Fibroblast of lung (primary cell): ENCODE measurements around the gene DPM2. TPM values are rescaled to one million over a fixed set of nuclear protein-coding genes. Genes with fewer than 3 reads are reported as not detected.

Experiments used
- DNase-seq, 2 donors: peaks; one replicate each; pipeline versions ENCODE4 v3.0.0 to v3.0.0-alpha.2; 2010; ENCODE audit warnings: low read depth in 2 of 2
- H2AFZ ChIP-seq: 2 replicates; pipeline ENCODE4 v1.5.1; 2012; ENCODE audit warnings: low read length, control low read depth, inconsistent platforms
- H3K27ac ChIP-seq: 2 replicates; pipeline ENCODE4 v1.5.1; 2011; ENCODE audit warnings: low read length, control low read depth; ENCODE audit not compliant: insufficient read depth
- H3K27me3 ChIP-seq: 2 replicates; pipeline ENCODE4 v1.5.1; 2011; ENCODE audit warnings: mild to moderate bottlenecking, low read length; ENCODE audit not compliant: control insufficient read depth, insufficient read depth
- H3K36me3 ChIP-seq: 2 replicates; pipeline ENCODE4 v1.5.1; 2011; ENCODE audit warnings: low read length; ENCODE audit not compliant: control insufficient read depth, insufficient read depth
- H3K4me1 ChIP-seq: 2 replicates; pipeline ENCODE4 v1.5.1; 2011; ENCODE audit warnings: low read length; ENCODE audit not compliant: control insufficient read depth, insufficient read depth; ENCODE audit errors: extremely low read depth
- H3K4me2 ChIP-seq: 2 replicates; pipeline ENCODE4 v1.5.1; 2011; ENCODE audit warnings: low read length, control low read depth; ENCODE audit not compliant: insufficient read depth; ENCODE audit errors: extremely low read depth
- H3K4me3 ChIP-seq, 4 experiments: fragments of 200-600 bp in 1 of 4; sonication (generic) in 1 of 4; replicated peaks in 1 of 4; 2 replicates each; pipeline ENCODE4 v1.5.1; 2011 to 2016; ENCODE audit warnings: low read length in 4 of 4, low read depth in 3 of 4, mild to moderate bottlenecking in 3 of 4, control low read depth in 2 of 4, inconsistent platforms in 1 of 4, mixed read lengths in 1 of 4; ENCODE audit not compliant: insufficient read depth in 1 of 4; ENCODE audit errors: control extremely low read depth in 1 of 4
- H3K79me2 ChIP-seq: 2 replicates; pipeline ENCODE4 v1.5.1; 2012; ENCODE audit warnings: mild to moderate bottlenecking, low read length, inconsistent platforms; ENCODE audit not compliant: control insufficient read depth, insufficient read depth
- H3K9ac ChIP-seq: 2 replicates; pipeline ENCODE4 v1.5.1; 2011; ENCODE audit warnings: mild to moderate bottlenecking, low read length, control low read depth; ENCODE audit not compliant: insufficient read depth
- H3K9me3 ChIP-seq: 2 replicates; pipeline ENCODE4 v1.5.1; 2012; ENCODE audit warnings: low read depth, low read length; ENCODE audit not compliant: control insufficient read depth, insufficient read depth
- H4K20me1 ChIP-seq: 2 replicates; pipeline ENCODE4 v1.5.1; 2011; ENCODE audit warnings: low read length; ENCODE audit not compliant: control insufficient read depth, insufficient read depth; ENCODE audit errors: extremely low read depth
- EZH2 ChIP-seq: IDR thresholded peaks from 2 replicates; pipeline ENCODE4 v1.5.1; 2012; ENCODE audit warnings: low read length, control low read depth, mild to moderate bottlenecking; ENCODE audit errors: missing control alignments
- polyA plus RNA-seq, 2 donors: library from polyadenylated mRNA; depleted of rRNA in 1 of 2; stranded (reverse) in 1 of 2; unstranded in 1 of 2; fragments of >200 nt; gene quantifications; 2 replicates each; pipeline ENCODE4 v1.2.1, GENCODE V29; 2011 to 2012; ENCODE audit warnings: missing spikeins in 1 of 2
- total RNA-seq: library from RNA; depleted of rRNA; stranded (reverse); fragments of >200 nt; gene quantifications from 2 replicates; pipeline ENCODE4 v1.2.1, GENCODE V29; 2014
- TF ChIP-seq, protein P1 (sequence below), 2 donors: IDR thresholded peaks in 1 of 2; conservative IDR thresholded peaks in 1 of 2; 1 replicate in 1 of 2; 2 replicates in 1 of 2; pipeline ENCODE4 v1.5.1; 2011 to 2012; ENCODE audit warnings: low read length in 2 of 2, control low read depth in 1 of 2, inconsistent platforms in 1 of 2, low read depth in 1 of 2, mild to moderate bottlenecking in 1 of 2

DPM2 gene
- total and polyA plus RNA-seq, 2 donors (not counting 1 experiment from before 2014, with no cell fraction given) = 11.7 to 24.1 TPM

DNA sequence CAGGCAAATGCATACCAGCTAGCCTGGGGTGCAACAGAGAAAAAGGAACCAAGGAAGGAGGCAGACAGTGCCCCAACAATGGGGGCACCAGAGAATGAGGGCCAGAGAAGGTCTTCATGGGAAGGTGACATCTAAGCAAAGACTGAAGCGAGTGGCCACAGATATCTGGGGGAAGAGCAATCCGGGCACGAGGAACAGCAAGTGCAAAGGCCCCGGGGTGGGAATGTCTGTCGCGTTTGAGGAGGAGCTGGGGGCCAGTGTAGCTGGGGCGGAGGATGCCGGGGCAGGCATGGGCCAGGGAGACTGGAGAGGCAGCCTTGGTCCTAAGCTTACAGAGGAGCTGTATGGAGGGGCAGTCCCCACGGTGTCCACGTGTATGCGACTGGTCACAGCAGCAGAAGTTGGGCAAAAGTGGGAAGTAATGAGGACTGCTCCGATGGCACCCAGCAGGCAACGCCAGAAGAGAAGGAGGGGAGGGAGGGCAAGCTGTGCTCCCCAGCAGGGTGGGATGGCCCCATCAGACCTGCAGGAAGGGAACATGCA lies 24.0 kb upstream of the DPM2 start:
- Histone ChIP-seq H3K4me2 (no peak overlapping the region), H3K9me3 (no peaks in the 10 kb centered on the region), H3K27me3 (no peaks in the 10 kb centered on the region), H3K79me2 (peaks cover 12% of the 10 kb centered on the region), H3K27ac (no peak overlapping the region), H3K36me3 (no peaks in the 10 kb centered on the region), H3K4me1 (peaks cover 17% of the 10 kb centered on the region), H3K9ac (no peak overlapping the region), H4K20me1 (no peaks in the 10 kb centered on the region), H3K4me3 (no peak overlapping the region), H2AFZ (no peak overlapping the region)
- TF ChIP-seq, protein P1, sequence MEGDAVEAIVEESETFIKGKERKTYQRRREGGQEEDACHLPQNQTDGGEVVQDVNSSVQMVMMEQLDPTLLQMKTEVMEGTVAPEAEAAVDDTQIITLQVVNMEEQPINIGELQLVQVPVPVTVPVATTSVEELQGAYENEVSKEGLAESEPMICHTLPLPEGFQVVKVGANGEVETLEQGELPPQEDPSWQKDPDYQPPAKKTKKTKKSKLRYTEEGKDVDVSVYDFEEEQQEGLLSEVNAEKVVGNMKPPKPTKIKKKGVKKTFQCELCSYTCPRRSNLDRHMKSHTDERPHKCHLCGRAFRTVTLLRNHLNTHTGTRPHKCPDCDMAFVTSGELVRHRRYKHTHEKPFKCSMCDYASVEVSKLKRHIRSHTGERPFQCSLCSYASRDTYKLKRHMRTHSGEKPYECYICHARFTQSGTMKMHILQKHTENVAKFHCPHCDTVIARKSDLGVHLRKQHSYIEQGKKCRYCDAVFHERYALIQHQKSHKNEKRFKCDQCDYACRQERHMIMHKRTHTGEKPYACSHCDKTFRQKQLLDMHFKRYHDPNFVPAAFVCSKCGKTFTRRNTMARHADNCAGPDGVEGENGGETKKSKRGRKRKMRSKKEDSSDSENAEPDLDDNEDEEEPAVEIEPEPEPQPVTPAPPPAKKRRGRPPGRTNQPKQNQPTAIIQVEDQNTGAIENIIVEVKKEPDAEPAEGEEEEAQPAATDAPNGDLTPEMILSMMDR (conservative IDR thresholded peaks at IDR 0.05 in 1 of 2, IDR thresholded peaks at IDR 0.05 in 1 of 2; ENCODE audit: low read depth in 1 of 2, low read length in 2 of 2) = no peak
- TF ChIP-seq EZH2 = no peak
- no peak for DNase-seq

DNA sequence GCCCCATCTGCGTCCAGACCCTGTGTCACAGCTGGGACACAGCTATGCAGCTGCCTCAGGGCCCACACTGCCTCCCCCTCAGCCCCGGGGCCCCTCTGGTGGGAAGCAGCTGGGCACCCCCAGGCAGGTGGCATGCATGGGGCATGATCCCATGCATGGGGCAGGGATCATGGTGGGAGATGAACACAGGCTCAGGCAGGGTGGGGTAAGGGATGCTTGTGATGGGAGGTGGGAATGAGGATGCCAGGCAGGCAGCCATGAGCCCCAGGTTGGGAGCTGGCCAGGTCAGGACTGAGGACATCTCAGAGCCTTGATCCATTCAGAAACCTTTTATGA lies 23.5 kb upstream of the DPM2 start:
- peaks cover 12% of the 10 kb centered on the region for H3K4me1 ChIP-seq
- no peaks in the 10 kb centered on the region for H3K27me3 ChIP-seq
- no peak overlapping the region for H3K27ac ChIP-seq
- no peak overlapping the region for H3K9ac ChIP-seq
- H3K36me3 ChIP-seq = no peaks in the 10 kb centered on the region
- no peak for TF ChIP-seq EZH2
- TF ChIP-seq, protein P1 (conservative IDR thresholded peaks at IDR 0.05 in 1 of 2, IDR thresholded peaks at IDR 0.05 in 1 of 2; ENCODE audit: low read depth in 1 of 2, low read length in 2 of 2) = no peak
- no peak overlapping the region for H2AFZ ChIP-seq
- H4K20me1 ChIP-seq = no peaks in the 10 kb centered on the region
- H3K79me2 ChIP-seq = peaks cover 8% of the 10 kb centered on the region
- no peak overlapping the region for H3K4me3 ChIP-seq
- no peak for DNase-seq
- H3K9me3 ChIP-seq = no peaks in the 10 kb centered on the region
- no peak overlapping the region for H3K4me2 ChIP-seq

DNA sequence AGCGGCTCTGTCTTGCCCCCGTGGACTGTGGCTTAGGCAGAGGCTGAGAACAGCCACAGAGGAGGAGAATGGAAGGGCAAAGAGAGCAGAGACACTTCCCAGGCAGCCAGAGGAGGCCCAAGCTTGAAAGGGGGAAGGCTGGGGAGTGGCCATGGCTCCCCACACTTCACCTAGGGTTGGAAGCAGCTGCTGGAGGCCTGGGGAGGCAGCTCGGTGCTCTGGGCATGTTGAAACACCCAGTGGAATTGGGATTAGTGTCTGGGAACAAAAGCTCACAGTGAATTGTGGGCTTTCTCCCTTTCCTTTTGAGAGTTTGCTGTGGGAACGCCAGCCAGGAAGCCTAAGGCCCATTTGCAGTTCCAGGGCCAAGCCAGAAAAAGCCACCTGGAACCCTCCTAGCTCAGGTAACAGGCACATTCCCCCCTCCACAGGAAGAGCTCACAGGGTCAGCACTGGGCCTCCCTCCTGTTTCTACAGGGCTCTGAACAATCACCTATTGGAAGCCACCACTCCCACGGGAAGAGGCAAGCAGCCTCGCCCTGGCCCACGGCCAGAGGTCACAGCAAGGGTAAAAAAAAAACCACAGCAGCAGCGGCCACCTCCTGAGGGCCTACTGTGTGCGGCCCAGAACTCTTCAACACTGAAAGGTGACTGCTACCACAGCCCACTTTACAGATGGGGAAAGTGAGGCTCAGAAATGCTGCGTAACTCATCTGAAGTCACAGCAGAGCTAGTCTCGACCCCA lies 22.9 kb upstream of the DPM2 start:
- Histone ChIP-seq H3K4me3 (no peak overlapping the region), H3K9me3 (no peaks in the 10 kb centered on the region), H3K36me3 (no peaks in the 10 kb centered on the region), H3K27ac (no peak overlapping the region), H2AFZ (no peak overlapping the region), H3K27me3 (no peaks in the 10 kb centered on the region), H4K20me1 (no peaks in the 10 kb centered on the region), H3K79me2 (peaks cover 11% of the 10 kb centered on the region), H3K9ac (no peak overlapping the region), H3K4me1 (peaks cover 8% of the 10 kb centered on the region), H3K4me2 (no peak overlapping the region)
- TF ChIP-seq, protein P1 (conservative IDR thresholded peaks at IDR 0.05 in 1 of 2, IDR thresholded peaks at IDR 0.05 in 1 of 2; ENCODE audit: low read depth in 1 of 2, low read length in 2 of 2) = no peak
- TF ChIP-seq EZH2 = no peak
- no peak for DNase-seq
